Measurements from ENCODE around the gene PLA2G2E. TPM values are rescaled to one million over a fixed set of nuclear protein-coding genes. Genes with fewer than 3 reads are reported as not detected.

PLA2G2E gene
- total and polyA plus RNA-seq, 2 donors (not counting 1 experiment from before 2014, with no cell fraction given) = not detected

DNA sequence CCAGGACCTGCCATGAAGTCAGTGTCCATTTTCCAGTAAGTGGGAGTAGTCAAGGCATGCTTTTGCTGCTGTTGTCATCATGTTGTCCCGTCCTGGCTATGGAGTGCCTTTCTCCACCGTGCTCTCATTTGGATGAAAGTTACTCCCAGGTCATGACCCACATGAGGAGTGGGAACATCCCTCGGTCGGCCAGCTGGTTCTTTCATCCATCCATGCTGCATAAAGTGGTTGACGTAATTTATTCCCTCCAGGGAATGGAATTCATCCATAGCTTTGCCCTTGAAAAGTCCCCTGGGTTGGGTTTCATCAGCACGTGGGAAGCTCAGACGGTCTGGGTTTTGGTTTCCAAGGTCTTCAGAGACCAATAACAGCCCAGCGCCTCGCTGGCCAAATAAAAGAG, 44.4 kb upstream of the PLA2G2E start:
- H3K9me3 ChIP-seq (ENCODE audit: control insufficient read depth, insufficient read depth, low read depth, low read length) = no peaks in the 10 kb centered on the region
- no peak for DNase-seq (ENCODE audit: low read depth in 2 of 2)
- no peaks in the 10 kb centered on the region for H3K4me1 ChIP-seq (ENCODE audit: control insufficient read depth, extremely low read depth, insufficient read depth, low read length)
- H3K27ac ChIP-seq (ENCODE audit: insufficient read depth, low read length) = no peak overlapping the region
- H3K9ac ChIP-seq (ENCODE audit: insufficient read depth, low read length) = no peak overlapping the region
- no peaks in the 10 kb centered on the region for H4K20me1 ChIP-seq (ENCODE audit: control insufficient read depth, extremely low read depth, insufficient read depth, low read length)
- H3K36me3 ChIP-seq (ENCODE audit: control insufficient read depth, insufficient read depth, low read length) = no peaks in the 10 kb centered on the region
- TF ChIP-seq, protein P1, sequence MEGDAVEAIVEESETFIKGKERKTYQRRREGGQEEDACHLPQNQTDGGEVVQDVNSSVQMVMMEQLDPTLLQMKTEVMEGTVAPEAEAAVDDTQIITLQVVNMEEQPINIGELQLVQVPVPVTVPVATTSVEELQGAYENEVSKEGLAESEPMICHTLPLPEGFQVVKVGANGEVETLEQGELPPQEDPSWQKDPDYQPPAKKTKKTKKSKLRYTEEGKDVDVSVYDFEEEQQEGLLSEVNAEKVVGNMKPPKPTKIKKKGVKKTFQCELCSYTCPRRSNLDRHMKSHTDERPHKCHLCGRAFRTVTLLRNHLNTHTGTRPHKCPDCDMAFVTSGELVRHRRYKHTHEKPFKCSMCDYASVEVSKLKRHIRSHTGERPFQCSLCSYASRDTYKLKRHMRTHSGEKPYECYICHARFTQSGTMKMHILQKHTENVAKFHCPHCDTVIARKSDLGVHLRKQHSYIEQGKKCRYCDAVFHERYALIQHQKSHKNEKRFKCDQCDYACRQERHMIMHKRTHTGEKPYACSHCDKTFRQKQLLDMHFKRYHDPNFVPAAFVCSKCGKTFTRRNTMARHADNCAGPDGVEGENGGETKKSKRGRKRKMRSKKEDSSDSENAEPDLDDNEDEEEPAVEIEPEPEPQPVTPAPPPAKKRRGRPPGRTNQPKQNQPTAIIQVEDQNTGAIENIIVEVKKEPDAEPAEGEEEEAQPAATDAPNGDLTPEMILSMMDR (conservative IDR thresholded peaks at IDR 0.05 in 1 of 2, IDR thresholded peaks at IDR 0.05 in 1 of 2; ENCODE audit: low read depth in 1 of 2, low read length in 2 of 2) = no peak
- no peak for TF ChIP-seq EZH2 (IDR thresholded peaks at IDR 0.05; ENCODE audit: low read length, missing control alignments)
- H3K4me3 ChIP-seq (replicated peaks in 1 of 4; ENCODE audit: control extremely low read depth in 1 of 4, insufficient read depth in 1 of 4, low read depth in 3 of 4, low read length in 4 of 4) = no peak overlapping the region
- no peak overlapping the region for H3K4me2 ChIP-seq (ENCODE audit: extremely low read depth, insufficient read depth, low read length)
- H3K27me3 ChIP-seq (ENCODE audit: control insufficient read depth, insufficient read depth, low read length) = peaks cover 23% of the 10 kb centered on the region
- H2AFZ ChIP-seq (ENCODE audit: low read length) = no peak overlapping the region
- no peaks in the 10 kb centered on the region for H3K79me2 ChIP-seq (ENCODE audit: control insufficient read depth, insufficient read depth, low read length)

DNA sequence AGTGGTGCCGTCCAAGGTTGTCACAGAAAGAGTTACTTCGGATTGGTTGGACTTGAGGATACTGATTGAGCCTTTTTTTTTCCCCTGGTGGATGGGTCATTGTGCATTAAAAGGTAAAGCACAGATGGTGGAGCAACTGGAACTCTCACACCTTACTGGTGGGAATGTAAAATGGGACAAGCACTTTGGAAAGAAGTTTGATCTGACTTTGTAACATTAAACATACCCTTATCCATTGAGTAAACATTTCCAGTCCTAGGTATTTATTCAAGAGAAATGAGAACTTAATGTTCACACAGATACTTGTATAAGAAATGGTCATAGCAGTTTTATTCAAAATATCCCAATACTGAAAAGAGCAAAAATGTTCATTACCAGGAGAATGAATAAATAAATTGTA, 41.1 kb upstream of the PLA2G2E start:
- no peaks in the 10 kb centered on the region for H3K36me3 ChIP-seq (ENCODE audit: control insufficient read depth, insufficient read depth, low read length)
- no peak overlapping the region for H2AFZ ChIP-seq (ENCODE audit: low read length)
- no peak overlapping the region for H3K4me3 ChIP-seq (replicated peaks in 1 of 4; ENCODE audit: control extremely low read depth in 1 of 4, insufficient read depth in 1 of 4, low read depth in 3 of 4, low read length in 4 of 4)
- H3K27me3 ChIP-seq (ENCODE audit: control insufficient read depth, insufficient read depth, low read length) = peaks cover 23% of the 10 kb centered on the region
- H4K20me1 ChIP-seq (ENCODE audit: control insufficient read depth, extremely low read depth, insufficient read depth, low read length) = no peaks in the 10 kb centered on the region
- no peaks in the 10 kb centered on the region for H3K79me2 ChIP-seq (ENCODE audit: control insufficient read depth, insufficient read depth, low read length)
- no peak overlapping the region for H3K27ac ChIP-seq (ENCODE audit: insufficient read depth, low read length)
- H3K4me1 ChIP-seq (ENCODE audit: control insufficient read depth, extremely low read depth, insufficient read depth, low read length) = no peaks in the 10 kb centered on the region
- H3K9ac ChIP-seq (ENCODE audit: insufficient read depth, low read length) = no peak overlapping the region
- TF ChIP-seq EZH2 (IDR thresholded peaks at IDR 0.05; ENCODE audit: low read length, missing control alignments) = no peak
- TF ChIP-seq, protein P1 (conservative IDR thresholded peaks at IDR 0.05 in 1 of 2, IDR thresholded peaks at IDR 0.05 in 1 of 2; ENCODE audit: low read depth in 1 of 2, low read length in 2 of 2) = no peak
- H3K9me3 ChIP-seq (ENCODE audit: control insufficient read depth, insufficient read depth, low read depth, low read length) = no peaks in the 10 kb centered on the region
- DNase-seq (ENCODE audit: low read depth in 2 of 2) = no peak
- H3K4me2 ChIP-seq (ENCODE audit: extremely low read depth, insufficient read depth, low read length) = no peak overlapping the region

DNA sequence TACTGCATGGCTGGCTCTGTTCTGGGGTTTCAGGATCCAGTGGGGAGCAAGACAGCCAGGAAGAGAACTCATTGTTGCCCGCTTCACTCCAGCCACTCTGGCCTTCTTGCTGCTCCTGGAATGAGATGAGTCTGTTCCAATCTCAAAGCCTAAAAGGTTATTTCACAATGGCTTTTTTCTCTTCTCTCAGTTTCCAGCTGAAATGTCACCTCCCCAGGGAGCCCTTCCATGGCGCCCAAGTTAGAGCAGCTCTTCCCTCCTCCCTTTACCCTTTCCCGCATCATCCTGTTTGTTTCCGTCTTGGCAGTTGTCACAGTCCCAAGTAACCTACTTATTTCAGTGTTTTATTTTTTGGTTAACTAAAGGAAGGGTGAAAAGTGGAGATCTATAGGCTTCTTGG, 40.2 kb upstream of the PLA2G2E start:
- H4K20me1 ChIP-seq (ENCODE audit: control insufficient read depth, extremely low read depth, insufficient read depth, low read length) = no peaks in the 10 kb centered on the region
- no peak overlapping the region for H3K27ac ChIP-seq (ENCODE audit: insufficient read depth, low read length)
- no peak for DNase-seq (ENCODE audit: low read depth in 2 of 2)
- no peaks in the 10 kb centered on the region for H3K4me1 ChIP-seq (ENCODE audit: control insufficient read depth, extremely low read depth, insufficient read depth, low read length)
- H3K4me3 ChIP-seq (replicated peaks in 1 of 4; ENCODE audit: control extremely low read depth in 1 of 4, insufficient read depth in 1 of 4, low read depth in 3 of 4, low read length in 4 of 4) = no peak overlapping the region
- no peak overlapping the region for H3K4me2 ChIP-seq (ENCODE audit: extremely low read depth, insufficient read depth, low read length)
- no peak overlapping the region for H2AFZ ChIP-seq (ENCODE audit: low read length)
- no peaks in the 10 kb centered on the region for H3K79me2 ChIP-seq (ENCODE audit: control insufficient read depth, insufficient read depth, low read length)
- no peaks in the 10 kb centered on the region for H3K36me3 ChIP-seq (ENCODE audit: control insufficient read depth, insufficient read depth, low read length)
- H3K9ac ChIP-seq (ENCODE audit: insufficient read depth, low read length) = no peak overlapping the region
- H3K9me3 ChIP-seq (ENCODE audit: control insufficient read depth, insufficient read depth, low read depth, low read length) = no peaks in the 10 kb centered on the region
- TF ChIP-seq, protein P1 (conservative IDR thresholded peaks at IDR 0.05 in 1 of 2, IDR thresholded peaks at IDR 0.05 in 1 of 2; ENCODE audit: low read depth in 1 of 2, low read length in 2 of 2) = no peak
- peaks cover 23% of the 10 kb centered on the region for H3K27me3 ChIP-seq (ENCODE audit: control insufficient read depth, insufficient read depth, low read length)
